RCC 7860 (cell line): ENCODE results near the gene CCL25.

Source experiments
- DNase-seq: peaks from one replicate; pipeline ENCODE4 v3.0.0-alpha.2; 2015; ENCODE audit warnings: low spot score
- FAIRE-seq: peaks from 2 replicates; lab custom pipeline; 2012; peaks lifted over from hg19 to GRCh38; lab: Jason Lieb, UNC

CCL25 gene

GRCh38 chr19:8109455-8109854 lies 56.9 kb downstream of the CCL25 start:
- DNase-seq = no peak
- FAIRE-seq = no peak

GRCh38 chr19:8109890-8110662 lies 57.5 kb downstream of the CCL25 start:
- DNase-seq (no peak), FAIRE-seq (no peak)

GRCh38 chr19:8110931-8111330 lies 58.4 kb downstream of the CCL25 start:
- DNase-seq (no peak), FAIRE-seq (no peak)

- FAIRE-seq (no peak), DNase-seq (no peak)
Observed at GRCh38 chr19:8111376-8111775, 58.8 kb downstream of the CCL25 start.
